Measurements from ENCODE around the gene FBLIM1. TPM values are rescaled to one million over a fixed set of nuclear protein-coding genes. Genes with fewer than 3 reads are reported as not detected.
A peak's percentile ranks its signal among the peaks of the same experiment; 100 is the strongest.
"Not testable (repeated sequence)": the region's sequence is repeated elsewhere in the genome, so short reads cannot be mapped to it uniquely, and the experiment has no call there.

The FBLIM1 gene
- total RNA-seq, 2 experiments from 2014 or later = 0.05 TPM; not detected in 1

DNA sequence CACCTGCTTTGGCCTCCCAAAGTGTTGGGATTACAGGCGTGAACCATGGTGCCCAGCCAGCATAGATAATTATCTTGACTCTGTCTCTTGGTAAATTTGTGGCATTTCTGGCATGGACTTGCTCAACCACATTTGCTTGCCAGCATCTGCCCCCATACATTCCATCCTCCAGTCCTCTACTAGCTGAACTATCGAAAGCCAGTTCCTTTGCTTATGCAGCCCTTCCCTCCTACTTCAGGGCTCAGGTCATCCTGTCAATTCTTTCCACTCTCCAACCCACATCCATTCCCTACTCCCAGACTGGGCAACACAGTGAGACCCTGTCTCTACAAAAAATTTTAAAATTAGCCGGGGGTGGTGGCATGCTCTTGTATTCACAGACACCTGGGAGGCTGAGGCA, 61.9 kb downstream of the FBLIM1 start:
- POLR2A ChIA-PET = no interaction called here
- no peaks in the 10 kb centered on the region for H3K27me3 Mint-ChIP-seq
- no peaks in the 10 kb centered on the region for H3K36me3 Mint-ChIP-seq
- no peak for DNase-seq
- intact Hi-C loops (cut with micrococcal nuclease) = no loop called here
- no peak overlapping the region for H3K4me3 Mint-ChIP-seq
- CTCF ChIA-PET = no interaction called here
- peaks cover 3% of the 10 kb centered on the region for H3K4me1 Mint-ChIP-seq (ENCODE audit: low read depth)
- H3K9me3 Mint-ChIP-seq = no peaks in the 10 kb centered on the region
- no peak overlapping the region for H3K27ac Mint-ChIP-seq

DNA sequence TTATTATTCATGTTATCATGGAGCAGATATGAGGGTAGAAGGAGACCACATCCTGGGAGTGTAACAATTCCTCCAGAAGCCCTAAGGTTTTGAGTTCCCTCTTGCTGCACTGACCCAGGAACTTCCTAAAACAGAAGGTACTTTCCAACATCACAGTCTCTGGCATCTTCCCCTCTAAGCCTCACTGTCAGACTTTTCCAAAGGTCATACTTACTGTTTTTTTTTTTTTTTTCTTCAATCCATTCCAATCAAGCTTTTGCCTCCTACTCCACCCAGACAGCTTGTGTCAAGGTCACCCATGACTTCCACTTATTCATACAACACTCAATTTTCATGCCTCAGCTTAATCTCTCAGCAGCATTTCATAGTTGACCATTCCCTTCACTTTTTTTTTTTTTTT, 67.2 kb downstream of the FBLIM1 start:
- Mint-ChIP-seq H3K4me1 (ENCODE audit: low read depth) (peaks cover 8% of the 10 kb centered on the region), H3K4me3 (no peak overlapping the region), H3K36me3 (no peaks in the 10 kb centered on the region), H3K27ac (no peak overlapping the region), H3K9me3 (no peaks in the 10 kb centered on the region), H3K27me3 (no peaks in the 10 kb centered on the region)
- no peak for DNase-seq
- ChIA-PET POLR2A (interaction anchor here (0.7 kb wide), 1 partner anchor 111 kb away, joined by 3 read pairs; no protein-coding TSS in a partner anchor), CTCF (interaction anchor here (1.3 to 1.9 kb wide), 2 partner anchors 10 kb away, joined by 3 to 4 read pairs; no protein-coding TSS in a partner anchor)
- intact Hi-C loops (cut with micrococcal nuclease) = no loop called here

DNA sequence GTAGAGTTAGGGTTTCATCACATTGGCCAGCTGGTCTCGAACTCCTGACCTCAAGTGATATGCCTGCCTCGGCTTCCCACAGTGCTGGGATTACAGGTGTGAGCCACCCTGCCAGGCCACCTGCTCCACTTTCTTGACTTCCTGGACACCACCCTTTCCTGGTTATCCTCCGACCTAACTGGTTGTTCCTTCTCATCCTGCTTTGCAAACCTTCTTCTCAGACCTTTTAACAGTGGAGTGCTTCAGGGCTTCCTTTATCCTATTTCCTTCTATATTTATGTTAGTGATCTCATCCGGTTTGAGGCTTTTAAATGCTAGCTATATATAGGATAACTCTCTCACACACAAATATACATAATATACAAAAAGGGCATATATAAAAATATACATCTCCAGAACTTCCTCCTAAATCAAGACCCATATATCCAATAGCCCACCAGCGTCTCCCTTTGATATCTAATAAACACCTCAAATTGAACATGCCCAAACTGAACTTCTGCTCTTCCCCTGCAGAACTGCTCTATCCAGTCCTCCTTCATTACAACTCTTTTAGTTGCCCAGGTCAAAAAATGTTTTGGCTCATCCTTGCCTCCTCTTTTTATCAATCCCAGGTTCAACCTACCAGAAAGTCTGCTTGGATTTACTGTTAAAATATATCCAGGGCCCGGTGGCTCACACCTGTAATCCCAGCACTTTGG, 68.4 kb downstream of the FBLIM1 start:
- Mint-ChIP-seq H3K27ac (no peak overlapping the region), H3K36me3 (peaks cover 4% of the 10 kb centered on the region), H3K27me3 (no peaks in the 10 kb centered on the region), H3K9me3 (no peaks in the 10 kb centered on the region), H3K4me1 (ENCODE audit: low read depth) (peaks cover 12% of the 10 kb centered on the region), H3K4me3 (no peak overlapping the region)
- CTCF ChIA-PET = interaction anchor here (1.3 to 1.9 kb wide), 2 partner anchors 9 to 11 kb away, joined by 3 to 4 read pairs; no protein-coding TSS in a partner anchor
- no peak for DNase-seq
- POLR2A ChIA-PET = no interaction called here
- intact Hi-C loops (cut with micrococcal nuclease) = no loop called here

- H3K36me3 Mint-ChIP-seq; POLR2A ChIA-PET; H3K27ac Mint-ChIP-seq; H3K4me3 Mint-ChIP-seq; H3K27me3 Mint-ChIP-seq; H3K9me3 Mint-ChIP-seq; intact Hi-C loops (cut with micrococcal nuclease); DNase-seq: not testable (repeated sequence)
- H3K4me1 Mint-ChIP-seq (ENCODE audit: low read depth) = peaks cover 13% of the 10 kb centered on the region
- CTCF ChIA-PET = interaction anchor here (0.8 kb wide), 1 partner anchor 43 kb away, joined by 4 read pairs; no protein-coding TSS in a partner anchor
Measured at GRCh38 chr1:15827567-15827966, 69.0 kb downstream of the FBLIM1 start.

- H3K9me3 Mint-ChIP-seq; H3K4me3 Mint-ChIP-seq; H3K36me3 Mint-ChIP-seq; DNase-seq; POLR2A ChIA-PET; intact Hi-C loops (cut with micrococcal nuclease); H3K27me3 Mint-ChIP-seq; H3K27ac Mint-ChIP-seq: not testable (repeated sequence)
- CTCF ChIA-PET = interaction anchor here (2.2 kb wide), 1 partner anchor 13 kb away, joined by 10 read pairs; no protein-coding TSS in a partner anchor
- peaks cover 18% of the 10 kb centered on the region for H3K4me1 Mint-ChIP-seq (ENCODE audit: low read depth)
Measured at GRCh38 chr1:15828931-15829330, 70.3 kb downstream of the FBLIM1 start.

GRCh38 chr1:15830258-15830657, 71.7 kb downstream of the FBLIM1 start:
- Mint-ChIP-seq H3K4me1 (ENCODE audit: low read depth) (peaks cover 18% of the 10 kb centered on the region), H3K36me3 (peaks cover 4% of the 10 kb centered on the region), H3K27me3 (no peaks in the 10 kb centered on the region), H3K4me3 (no peak overlapping the region), H3K27ac (no peak overlapping the region), H3K9me3 (no peaks in the 10 kb centered on the region)
- intact Hi-C loops (cut with micrococcal nuclease) = no loop called here
- DNase-seq = no peak
- ChIA-PET POLR2A (no interaction called here), CTCF (interaction anchor here (2.2 kb wide), 1 partner anchor 14 kb away, joined by 10 read pairs; no protein-coding TSS in a partner anchor)

- peaks cover 26% of the 10 kb centered on the region for H3K4me1 Mint-ChIP-seq (ENCODE audit: low read depth)
- peaks cover 4% of the 10 kb centered on the region for H3K36me3 Mint-ChIP-seq
- intact Hi-C loops (cut with micrococcal nuclease) = no loop called here
- POLR2A ChIA-PET = interaction anchor here (0.6 to 3.3 kb wide), 10 partner anchors 11 to 609 kb away, joined by 3 to 97 read pairs (median 6); partner anchors contain the start of genes CPLANE2, SPEN and ZBTB17
- peak; percentile 71 for DNase-seq
- peak overlapping the region; percentile 96 for H3K27ac Mint-ChIP-seq
- no peaks in the 10 kb centered on the region for H3K9me3 Mint-ChIP-seq
- H3K4me3 Mint-ChIP-seq = peak overlapping the region; percentile 81
- no peaks in the 10 kb centered on the region for H3K27me3 Mint-ChIP-seq
- CTCF ChIA-PET = interaction anchor here (0.7 to 2.7 kb wide), 8 partner anchors 10 to 421 kb away, joined by 3 to 13 read pairs (median 5); partner anchors contain the start of gene SPEN
Measured at GRCh38 chr1:15833069-15833679, 74.6 kb downstream of the FBLIM1 start.

GRCh38 chr1:15833842-15834405, 75.3 kb downstream of the FBLIM1 start:
- ChIA-PET POLR2A (interaction anchor here (1.0 to 3.3 kb wide), 8 partner anchors 10 to 403 kb away, joined by 3 to 97 read pairs (median 9); partner anchors contain the start of genes CPLANE2, SPEN and ZBTB17), CTCF (interaction anchor here (0.7 to 2.7 kb wide), 4 partner anchors 14 to 161 kb away, joined by 3 to 13 read pairs (median 8); partner anchors contain the start of gene SPEN)
- H3K27me3 Mint-ChIP-seq = no peaks in the 10 kb centered on the region
- DNase-seq = no peak
- intact Hi-C loops (cut with micrococcal nuclease) = loop anchor here (1.0 kb wide), 2 partner anchors 115 to 132 kb away; no protein-coding TSS in a partner anchor
- peak overlapping the region; percentile 96 for H3K27ac Mint-ChIP-seq
- peak overlapping the region; percentile 81 for H3K4me3 Mint-ChIP-seq
- H3K4me1 Mint-ChIP-seq (ENCODE audit: low read depth) = peaks cover 26% of the 10 kb centered on the region
- H3K36me3 Mint-ChIP-seq = peaks cover 4% of the 10 kb centered on the region
- H3K9me3 Mint-ChIP-seq = no peaks in the 10 kb centered on the region

DNA sequence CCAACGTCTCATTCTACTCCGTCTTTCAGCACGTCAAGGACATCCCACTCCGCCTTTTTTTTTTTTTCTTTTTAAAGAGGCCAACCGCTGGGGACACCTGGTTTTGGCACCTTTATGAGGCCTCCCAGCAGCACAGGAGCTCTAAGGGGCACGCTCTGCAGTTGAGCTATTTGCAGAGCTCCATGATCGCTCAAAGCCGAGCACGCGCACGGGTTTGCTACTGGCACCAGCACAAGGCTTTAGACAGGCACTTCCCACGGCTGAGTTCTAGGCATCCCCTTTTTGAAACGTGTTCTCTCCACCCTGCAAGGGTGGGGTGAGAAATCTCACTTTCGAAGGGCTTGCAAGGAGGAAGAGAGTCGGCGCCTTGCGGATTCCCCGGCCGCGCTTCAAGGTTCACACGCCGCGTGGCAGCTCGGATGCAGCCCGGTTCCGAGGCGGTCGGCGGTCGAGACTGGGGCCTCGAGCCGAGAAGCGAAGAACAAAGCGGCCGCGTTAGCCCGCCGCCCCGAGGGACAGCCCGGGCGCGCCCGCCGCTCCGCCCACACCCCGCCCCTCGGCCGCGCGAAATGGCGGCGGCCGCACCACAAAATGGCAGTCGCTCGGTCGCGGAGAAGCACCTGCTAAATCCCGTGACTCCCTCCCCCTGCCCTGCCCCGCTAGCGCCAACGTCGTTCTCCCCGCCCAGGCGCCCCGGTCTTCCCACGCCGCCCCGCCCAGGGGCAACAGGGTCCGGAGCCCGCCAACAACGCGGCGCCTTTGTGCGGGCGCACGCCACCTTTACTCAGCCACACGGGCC, 76.0 kb downstream of the FBLIM1 start:
- Mint-ChIP-seq H3K27ac (peak overlapping the region; percentile 96), H3K27me3 (no peaks in the 10 kb centered on the region), H3K36me3 (peaks cover 4% of the 10 kb centered on the region), H3K4me1 (ENCODE audit: low read depth) (peaks cover 26% of the 10 kb centered on the region), H3K4me3 (peak overlapping the region; percentile 81), H3K9me3 (no peaks in the 10 kb centered on the region)
- POLR2A ChIA-PET = interaction anchor here (0.6 to 3.3 kb wide), 8 partner anchors 10 to 403 kb away, joined by 3 to 97 read pairs (median 7); partner anchors contain the start of genes CPLANE2, SPEN and ZBTB17
- intact Hi-C loops (cut with micrococcal nuclease) = loop anchor here (1.0 kb wide), 5 partner anchors 13 to 533 kb away; partner anchors contain the start of genes SPEN, SZRD1 and ZBTB17
- CTCF ChIA-PET = interaction anchor here (0.7 to 2.7 kb wide), 4 partner anchors 13 to 160 kb away, joined by 3 to 13 read pairs (median 8); partner anchors contain the start of gene SPEN
- peak; percentile 94 for DNase-seq

DNA sequence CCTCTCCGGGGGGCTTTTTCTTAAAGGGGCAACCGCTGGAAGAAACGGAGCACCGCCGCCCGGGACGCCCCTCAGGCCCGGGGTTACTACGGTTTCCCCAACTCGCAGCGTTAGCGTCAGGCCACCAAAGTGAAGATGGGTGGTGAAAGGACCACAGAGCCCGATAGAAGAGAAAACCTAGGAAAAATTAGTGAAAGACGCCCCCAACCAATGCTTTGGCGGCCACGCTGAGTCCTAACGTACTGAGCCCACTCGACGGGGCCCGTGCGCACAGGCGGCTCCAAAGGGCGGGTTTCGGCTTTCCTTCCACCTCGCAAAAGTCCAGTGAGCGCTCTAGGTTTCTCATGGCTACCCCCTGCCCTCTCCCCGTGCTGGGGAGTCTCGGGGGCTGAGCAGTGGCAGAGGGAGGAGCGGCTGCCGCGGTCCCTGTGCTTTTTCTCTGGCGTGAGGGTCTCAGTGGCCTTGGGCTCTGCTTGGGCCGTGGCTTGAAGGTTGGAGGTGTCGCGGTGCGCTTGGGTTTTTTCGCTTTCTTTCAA, 76.7 kb downstream of the FBLIM1 start:
- ChIA-PET POLR2A (interaction anchor here (0.6 to 3.4 kb wide), 4 partner anchors 12 to 373 kb away, joined by 3 to 97 read pairs (median 36); partner anchors contain the start of gene SPEN), CTCF (interaction anchor here (1.0 to 3.6 kb wide), 6 partner anchors 9 to 116 kb away, joined by 3 to 17 read pairs (median 3); partner anchors contain the start of gene SPEN)
- Mint-ChIP-seq H3K4me1 (ENCODE audit: low read depth) (peaks cover 21% of the 10 kb centered on the region), H3K27ac (peak overlapping the region; percentile 96), H3K4me3 (peak overlapping the region; percentile 81), H3K36me3 (peaks cover 4% of the 10 kb centered on the region), H3K9me3 (no peaks in the 10 kb centered on the region), H3K27me3 (no peaks in the 10 kb centered on the region)
- no peak for DNase-seq
- intact Hi-C loops (cut with micrococcal nuclease) = loop anchor here (1.0 kb wide), 3 partner anchors 12 to 532 kb away; partner anchors contain the start of genes SPEN, SZRD1 and ZBTB17

Data from activated CD4-positive, alpha-beta memory T cell treated with anti-CD3 and anti-CD28 coated beads for 36 hours (primary cell).